Activated CD4-positive, alpha-beta T cell treated with anti-CD3 and anti-CD28 coated beads, Interleukin-2, amount 50 U/mL, for 16 hours (primary cell): ENCODE data around the gene PRDM16.

Experiments used
- DNase-seq: peaks from one replicate; pipeline ENCODE4 v3.0.0-alpha.2; 2020

The PRDM16 gene

GRCh38 chr1:3128431-3129132, 59.6 kb downstream of the PRDM16 start:
- no peak for DNase-seq

GRCh38 chr1:3129133-3129490, 60.1 kb downstream of the PRDM16 start:
- DNase-seq = no peak

GRCh38 chr1:3130268-3130667, 61.3 kb downstream of the PRDM16 start:
- DNase-seq = no peak

- no peak for DNase-seq
Measured at GRCh38 chr1:3132660-3133059, 63.7 kb downstream of the PRDM16 start.

- DNase-seq = no peak
Measured at GRCh38 chr1:3133686-3134085, 64.7 kb downstream of the PRDM16 start.

GRCh38 chr1:3134381-3135072, 65.5 kb downstream of the PRDM16 start:
- DNase-seq = no peak

GRCh38 chr1:3135073-3135702, 66.2 kb downstream of the PRDM16 start:
- DNase-seq = no peak

GRCh38 chr1:3135744-3136455, 66.9 kb downstream of the PRDM16 start:
- DNase-seq = no peak

- no peak for DNase-seq
Measured at GRCh38 chr1:3136532-3136931, 67.5 kb downstream of the PRDM16 start.

GRCh38 chr1:3137111-3138100, 68.4 kb downstream of the PRDM16 start:
- no peak for DNase-seq

- no peak for DNase-seq
Measured at GRCh38 chr1:3138623-3139151, 69.7 kb downstream of the PRDM16 start.

- DNase-seq = no peak
Measured at GRCh38 chr1:3139451-3139852, 70.4 kb downstream of the PRDM16 start.

GRCh38 chr1:3139871-3140361, 70.9 kb downstream of the PRDM16 start:
- no peak for DNase-seq

GRCh38 chr1:3140437-3140836, 71.4 kb downstream of the PRDM16 start:
- no peak for DNase-seq

- DNase-seq = no peak
Measured at GRCh38 chr1:3141129-3141528, 72.1 kb downstream of the PRDM16 start.

GRCh38 chr1:3141836-3142235, 72.8 kb downstream of the PRDM16 start:
- DNase-seq = no peak

- DNase-seq = no peak
Measured at GRCh38 chr1:3142236-3142635, 73.2 kb downstream of the PRDM16 start.

- no peak for DNase-seq
Measured at GRCh38 chr1:3142751-3143150, 73.7 kb downstream of the PRDM16 start.

GRCh38 chr1:3145532-3146325, 76.7 kb downstream of the PRDM16 start:
- DNase-seq = no peak

- no peak for DNase-seq
Measured at GRCh38 chr1:3146458-3146857, 77.5 kb downstream of the PRDM16 start.

GRCh38 chr1:3146907-3147306, 77.9 kb downstream of the PRDM16 start:
- DNase-seq = no peak
